CD14-positive monocyte (primary cell): ENCODE measurements around the gene RNF187. TPM values are rescaled to one million over a fixed set of nuclear protein-coding genes. Genes with fewer than 3 reads are reported as not detected.
A peak's percentile ranks its signal among the peaks of the same experiment; 100 is the strongest.

Experiments used
- DNase-seq, 3 donors: peaks; one replicate each; pipeline ENCODE4 v3.0.0-alpha.2; 2011 to 2022
- H2AFZ ChIP-seq: 2 replicates; pipeline ENCODE4 v1.6.0; 2012; ENCODE audit warnings: mild to moderate bottlenecking, low read depth, low read length, inconsistent platforms; ENCODE audit not compliant: insufficient read depth, poor library complexity, severe bottlenecking
- H3K27ac ChIP-seq, 2 donors: 1 replicate in 1 of 2; 2 replicates in 1 of 2; pipeline ENCODE4 v1.5.1; 2012 to 2013; ENCODE audit warnings: low read length in 2 of 2, control low read depth in 1 of 2, inconsistent platforms in 1 of 2, low read depth in 1 of 2, mild to moderate bottlenecking in 1 of 2
- H3K27me3 ChIP-seq, 2 donors: one replicate each; pipeline versions ENCODE4 v1.6.0 to v1.6.1; 2011 to 2013; ENCODE audit warnings: low read length in 2 of 2; ENCODE audit not compliant: control insufficient read depth in 2 of 2, insufficient read depth in 2 of 2
- H3K36me3 ChIP-seq, 2 donors: replicated peaks in 1 of 2; 1 replicate in 1 of 2; 2 replicates in 1 of 2; pipeline versions ENCODE4 v1.5.1 to v1.6.1; 2012 to 2013; ENCODE audit warnings: low read length in 2 of 2, control low read depth in 1 of 2, inconsistent platforms in 1 of 2, mild to moderate bottlenecking in 1 of 2; ENCODE audit not compliant: insufficient read depth in 2 of 2, control insufficient read depth in 1 of 2
- H3K4me1 ChIP-seq, 2 donors: 1 replicate in 1 of 2; 2 replicates in 1 of 2; pipeline versions ENCODE4 v1.5.1 to v1.6.1; 2012 to 2013; ENCODE audit warnings: low read length in 2 of 2, control low read depth in 1 of 2, inconsistent platforms in 1 of 2, mild to moderate bottlenecking in 1 of 2, moderate library complexity in 1 of 2; ENCODE audit not compliant: insufficient read depth in 2 of 2, control insufficient read depth in 1 of 2
- H3K4me2 ChIP-seq: replicated peaks from 2 replicates; pipeline ENCODE3; 2012; ENCODE audit warnings: low read length, moderate library complexity, mild to moderate bottlenecking; ENCODE audit not compliant: poor library complexity, severe bottlenecking; ENCODE audit errors: extremely low read depth
- H3K4me3 ChIP-seq, 3 experiments: fragments of 200-600 bp in 1 of 3; sonication (generic) in 1 of 3; replicated peaks in 1 of 3; 1 replicate in 2 of 3; 2 replicates in 1 of 3; pipeline ENCODE4 v1.5.1; 2011 to 2013; ENCODE audit warnings: low read length in 3 of 3, mild to moderate bottlenecking in 3 of 3, control low read depth in 2 of 3, low read depth in 2 of 3, inconsistent platforms in 1 of 3, moderate library complexity in 1 of 3
- H3K79me2 ChIP-seq: 2 replicates; pipeline ENCODE4 v1.6.0; 2012; ENCODE audit warnings: mild to moderate bottlenecking, control low read depth, inconsistent platforms, low read length, moderate library complexity; ENCODE audit not compliant: insufficient read depth
- H3K9ac ChIP-seq: 2 replicates; pipeline ENCODE4 v1.6.0; 2017; ENCODE audit warnings: low read length, mild to moderate bottlenecking; ENCODE audit not compliant: insufficient read depth, poor library complexity, severe bottlenecking
- H3K9me3 ChIP-seq, 2 donors: replicated peaks in 1 of 2; 1 replicate in 1 of 2; 2 replicates in 1 of 2; pipeline versions ENCODE4 v1.5.1 to v1.6.1; 2012 to 2013; ENCODE audit warnings: low read length in 2 of 2, control low read depth in 1 of 2; ENCODE audit not compliant: control insufficient read depth in 1 of 2, insufficient read depth in 1 of 2
- H4K20me1 ChIP-seq: 2 replicates; pipeline ENCODE4 v1.6.0; 2012; ENCODE audit warnings: mild to moderate bottlenecking, low read length, control low read depth, moderate library complexity; ENCODE audit not compliant: insufficient read depth
- H3K27ac Mint-ChIP-seq, 7 donors: one replicate each; pipeline ENCODE4 v1.8.0; 2020; ENCODE audit warnings: mild to moderate bottlenecking in 7 of 7, mixed read lengths in 7 of 7, moderate library complexity in 6 of 7, inconsistent platforms in 2 of 7
- H3K27me3 Mint-ChIP-seq, 3 donors: one replicate each; pipeline ENCODE4 v1.8.0; 2021 to 2022; ENCODE audit warnings: low read depth in 3 of 3, mild to moderate bottlenecking in 3 of 3, mixed read lengths in 3 of 3, moderate library complexity in 3 of 3, inconsistent platforms in 1 of 3
- H3K36me3 Mint-ChIP-seq, 2 donors: one replicate each; pipeline ENCODE4 v1.8.0; 2020; ENCODE audit warnings: mixed read lengths in 2 of 2, inconsistent platforms in 1 of 2, mild to moderate bottlenecking in 1 of 2
- H3K4me1 Mint-ChIP-seq: one replicate; pipeline ENCODE4 v1.8.0; 2020; ENCODE audit warnings: mild to moderate bottlenecking, mixed read lengths
- H3K4me3 Mint-ChIP-seq, 2 donors: one replicate each; pipeline ENCODE4 v1.8.0; 2020; ENCODE audit warnings: mild to moderate bottlenecking in 2 of 2, mixed read lengths in 2 of 2, moderate library complexity in 1 of 2
- H3K9me3 Mint-ChIP-seq, 7 donors: one replicate each; pipeline ENCODE4 v1.8.0; 2020 to 2022; ENCODE audit warnings: mixed read lengths in 7 of 7, mild to moderate bottlenecking in 6 of 7, moderate library complexity in 6 of 7, inconsistent platforms in 2 of 7
- CTCF ChIP-seq: fragments of 200-600 bp; IDR thresholded peaks from one replicate; pipeline ENCODE4 v1.8.0; 2022; ENCODE audit warnings: antibody characterized with exemption, mild to moderate bottlenecking
- WGBS: methylation state at CpG from one replicate; pipeline ENCODE4 v1.1.5; 2013; ENCODE audit warnings: missing lambda C conversion rate; ENCODE audit not compliant: insufficient coverage; 5-methylcytosine and 5-hydroxymethylcytosine counted together
- intact Hi-C, 2 donors: fragments of 100-400 bp; cut with micrococcal nuclease; formaldehyde crosslinking; loops; one replicate each; pipeline versions ENCODE4 v1.15.0 to v1.15.1; 2023
- polyA plus RNA-seq, 3 donors: library from polyadenylated mRNA; depleted of rRNA in 1 of 3; unstranded in 2 of 3; stranded (reverse) in 1 of 3; fragments of 300-500 nt in 2 of 3; fragments of >200 nt in 1 of 3; fragmentation: Illumina TruSeq in 2 of 3; gene quantifications; 1 replicate in 2 of 3; 2 replicates in 1 of 3; pipeline ENCODE4 v1.2.3, GENCODE V29; 2012 to 2021

The RNF187 gene
- polyA plus RNA-seq, 3 donors = 5.9 to 27.6 (median 24.6) TPM

GRCh38 chr1:228507961-228508652 lies 20.9 kb downstream of the RNF187 start:
- WGBS = 91% methylated on average over 4 of the region's 9 CpGs
- no peaks in the 10 kb centered on the region for H3K79me2 ChIP-seq
- H3K4me2 ChIP-seq = no peak overlapping the region
- Mint-ChIP-seq H3K4me3 (peak overlapping the region in 1 of 2 donors; percentile 26), H3K4me1 (peaks cover 7% of the 10 kb centered on the region), H3K27me3 (peaks cover 15 to 33% (median 22%) of the 10 kb centered on the region in 3 donors), H3K9me3 (peaks cover 0 to 16% (median 11%) of the 10 kb centered on the region in 7 donors), H3K27ac (no peak overlapping the region), H3K36me3 (no peaks in the 10 kb centered on the region)
- intact Hi-C loops = no loop called here
- no peak overlapping the region for H3K4me3 ChIP-seq
- H2AFZ ChIP-seq = no peak overlapping the region
- H4K20me1 ChIP-seq = no peaks in the 10 kb centered on the region
- H3K9me3 ChIP-seq = peaks cover 0 to 6% of the 10 kb centered on the region in 2 donors
- no peaks in the 10 kb centered on the region for H3K4me1 ChIP-seq
- DNase-seq = no peak
- peaks cover 0 to 6% of the 10 kb centered on the region in 2 donors for H3K27me3 ChIP-seq
- no peak overlapping the region for H3K9ac ChIP-seq
- no peaks in the 10 kb centered on the region for H3K36me3 ChIP-seq
- no peak overlapping the region for H3K27ac ChIP-seq
- no peak for TF ChIP-seq CTCF

GRCh38 chr1:228508840-228509415 lies 21.7 kb downstream of the RNF187 start:
- Mint-ChIP-seq H3K4me1 (peaks cover 7% of the 10 kb centered on the region), H3K27me3 (peaks cover 23 to 41% (median 30%) of the 10 kb centered on the region in 3 donors), H3K4me3 (no peak overlapping the region), H3K9me3 (peaks cover 0 to 16% (median 11%) of the 10 kb centered on the region in 7 donors), H3K36me3 (no peaks in the 10 kb centered on the region), H3K27ac (no peak overlapping the region)
- Histone ChIP-seq H2AFZ (no peak overlapping the region), H3K36me3 (no peaks in the 10 kb centered on the region), H3K4me2 (no peak overlapping the region), H3K9me3 (peaks cover 0 to 6% of the 10 kb centered on the region in 2 donors), H3K79me2 (no peaks in the 10 kb centered on the region), H3K4me1 (no peaks in the 10 kb centered on the region), H3K4me3 (no peak overlapping the region), H3K27me3 (peaks cover 0 to 9% of the 10 kb centered on the region in 2 donors), H3K9ac (no peak overlapping the region), H3K27ac (no peak overlapping the region), H4K20me1 (no peaks in the 10 kb centered on the region)
- no peak for TF ChIP-seq CTCF
- 76% methylated on average over 3 of the region's 6 CpGs for WGBS
- DNase-seq = no peak
- intact Hi-C loops = no loop called here
